GM10266 (cell line): ENCODE results near the gene CNNM3.

ENCODE experiments used
- DNase-seq: peaks from one replicate; pipeline ENCODE4 v3.0.0; 2012; ENCODE audit errors: extremely low spot score
- TF ChIP-seq, protein P1 (sequence below): IDR thresholded peaks from 2 replicates; pipeline ENCODE4 v1.5.1; 2012; ENCODE audit warnings: mild to moderate bottlenecking, low read depth; ENCODE audit not compliant: control insufficient read depth, insufficient read depth; ENCODE audit errors: missing control alignments

Gene CNNM3

GRCh38 chr2:96813656-96814055 is 2.4 kb upstream of the CNNM3 start:
- TF ChIP-seq, protein P1, sequence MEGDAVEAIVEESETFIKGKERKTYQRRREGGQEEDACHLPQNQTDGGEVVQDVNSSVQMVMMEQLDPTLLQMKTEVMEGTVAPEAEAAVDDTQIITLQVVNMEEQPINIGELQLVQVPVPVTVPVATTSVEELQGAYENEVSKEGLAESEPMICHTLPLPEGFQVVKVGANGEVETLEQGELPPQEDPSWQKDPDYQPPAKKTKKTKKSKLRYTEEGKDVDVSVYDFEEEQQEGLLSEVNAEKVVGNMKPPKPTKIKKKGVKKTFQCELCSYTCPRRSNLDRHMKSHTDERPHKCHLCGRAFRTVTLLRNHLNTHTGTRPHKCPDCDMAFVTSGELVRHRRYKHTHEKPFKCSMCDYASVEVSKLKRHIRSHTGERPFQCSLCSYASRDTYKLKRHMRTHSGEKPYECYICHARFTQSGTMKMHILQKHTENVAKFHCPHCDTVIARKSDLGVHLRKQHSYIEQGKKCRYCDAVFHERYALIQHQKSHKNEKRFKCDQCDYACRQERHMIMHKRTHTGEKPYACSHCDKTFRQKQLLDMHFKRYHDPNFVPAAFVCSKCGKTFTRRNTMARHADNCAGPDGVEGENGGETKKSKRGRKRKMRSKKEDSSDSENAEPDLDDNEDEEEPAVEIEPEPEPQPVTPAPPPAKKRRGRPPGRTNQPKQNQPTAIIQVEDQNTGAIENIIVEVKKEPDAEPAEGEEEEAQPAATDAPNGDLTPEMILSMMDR, result no peak
- no peak for DNase-seq

GRCh38 chr2:96815326-96816126 is 542 bp upstream of the CNNM3 start:
- DNase-seq, result peak; percentile 70
- TF ChIP-seq, protein P1, result no peak

DNA sequence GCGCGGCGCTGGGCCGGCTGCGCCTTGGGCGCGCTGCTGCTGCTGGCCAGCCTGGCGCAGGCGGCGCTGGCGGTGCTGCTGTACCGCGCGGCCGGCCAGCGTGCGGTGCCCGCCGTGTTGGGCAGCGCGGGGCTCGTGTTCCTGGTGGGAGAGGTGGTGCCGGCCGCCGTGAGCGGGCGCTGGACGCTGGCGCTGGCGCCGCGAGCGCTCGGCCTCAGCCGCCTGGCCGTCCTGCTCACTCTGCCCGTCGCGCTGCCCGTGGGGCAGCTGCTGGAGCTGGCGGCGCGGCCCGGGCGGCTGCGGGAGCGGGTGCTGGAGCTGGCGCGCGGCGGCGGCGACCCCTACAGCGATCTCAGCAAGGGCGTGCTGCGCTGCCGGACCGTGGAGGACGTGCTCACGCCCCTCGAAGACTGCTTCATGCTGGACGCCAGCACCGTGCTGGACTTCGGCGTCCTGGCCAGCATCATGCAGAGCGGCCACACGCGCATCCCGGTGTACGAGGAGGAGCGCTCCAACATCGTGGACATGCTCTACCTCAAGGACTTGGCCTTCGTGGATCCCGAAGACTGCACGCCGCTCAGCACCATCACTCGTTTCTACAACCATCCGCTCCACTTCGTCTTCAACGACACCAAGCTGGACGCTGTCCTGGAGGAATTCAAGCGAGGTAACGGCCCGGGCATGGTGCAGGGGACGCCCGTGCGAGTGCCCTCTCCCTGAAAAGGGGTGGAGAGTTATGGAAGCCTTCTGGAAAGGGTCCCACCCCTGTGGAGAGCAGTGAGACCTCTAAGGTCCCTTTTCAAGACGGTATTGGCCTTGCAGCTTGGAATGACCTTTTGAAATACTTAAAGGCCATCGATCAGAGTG is 1.0 kb downstream of the CNNM3 start:
- no peak for DNase-seq
- TF ChIP-seq, protein P1, result peak; percentile 25

GRCh38 chr2:96817882-96818281 is 1.8 kb downstream of the CNNM3 start:
- no peak for DNase-seq
- TF ChIP-seq, protein P1, result no peak

GRCh38 chr2:96819128-96819875 is 3.2 kb downstream of the CNNM3 start:
- no peak for DNase-seq

DNA sequence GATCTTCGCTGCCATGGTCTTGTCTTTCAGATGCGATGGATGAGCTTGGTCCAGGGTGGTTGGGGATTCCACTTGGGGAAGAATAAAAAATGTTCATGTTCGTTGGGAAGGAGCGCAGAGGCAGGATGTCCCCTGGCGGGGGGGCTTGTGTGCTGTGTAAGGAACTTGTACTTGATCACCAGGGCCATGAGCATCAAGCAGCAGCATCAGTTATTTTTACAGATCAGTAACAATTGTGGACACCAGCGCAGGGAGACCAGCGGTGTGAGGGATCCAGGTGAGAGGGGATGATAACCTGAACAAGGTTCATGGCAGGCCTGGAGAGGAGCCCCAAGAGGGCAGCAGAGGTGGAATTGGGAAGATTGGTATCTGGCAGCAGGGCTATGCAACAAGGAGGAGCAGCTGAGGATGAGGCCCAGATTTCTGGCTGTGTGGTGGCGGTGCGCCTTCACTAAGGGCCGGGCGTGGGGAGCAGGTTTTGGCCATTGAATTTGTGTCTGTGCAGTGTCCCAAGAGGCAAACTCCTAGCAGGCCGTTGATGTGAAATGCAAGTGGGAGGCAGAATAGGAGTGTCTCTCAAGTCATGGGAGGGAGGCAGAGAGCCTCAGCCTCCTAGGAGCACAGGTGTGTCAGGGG is 3.9 kb downstream of the CNNM3 start:
- TF ChIP-seq, protein P1, result no peak
- no peak for DNase-seq

More at GRCh38 chr2:96819128-96819875, 3.2 kb downstream of the CNNM3 start:
- TF ChIP-seq, protein P1, result no peak
